CD4-positive, alpha-beta T cell (primary cell): ENCODE measurements around the gene LTBP4. TPM values are rescaled to one million over a fixed set of nuclear protein-coding genes. Genes with fewer than 3 reads are reported as not detected.
A peak's percentile ranks its signal among the peaks of the same experiment; 100 is the strongest.

Experiments used
- ATAC-seq: fragments of 200-7000 bp; cut with Tn5 transposase; one replicate; pipeline ENCODE4 v1.10.0; 2022; ENCODE audit warnings: mild to moderate bottlenecking; ENCODE audit not compliant: poor library complexity
- CTCF ChIA-PET: fragments of 350-600 bp; sonication (Branson Sonifier 250); formaldehyde crosslinking; loops from one replicate; lab custom pipeline; 2021; ENCODE audit warnings: antibody characterized with exemption, inconsistent platforms; lab: Charles Lee
- POLR2A ChIA-PET: fragments of 350-600 bp; sonication (Branson Sonifier 250); formaldehyde crosslinking; loops from one replicate; lab custom pipeline; 2021; ENCODE audit warnings: antibody characterized with exemption, inconsistent platforms; lab: Charles Lee
- DNase-seq, 14 experiments: peaks; one replicate each; pipeline ENCODE4 v3.0.0-alpha.2; 2013 to 2020; ENCODE audit warnings: mixed read lengths in 2 of 14
- H3K27ac ChIP-seq, 2 donors: one replicate each; pipeline versions ENCODE4 v1.5.1 to v1.7.0; 2013; ENCODE audit warnings: low read length in 2 of 2, low read depth in 1 of 2, mild to moderate bottlenecking in 1 of 2
- H3K27me3 ChIP-seq, 2 experiments: 1 replicate in 1 of 2; 2 replicates in 1 of 2; pipeline versions ENCODE4 v1.6.1 to v1.7.0; 2013; ENCODE audit warnings: low read length in 2 of 2, control low read depth in 1 of 2, mild to moderate bottlenecking in 1 of 2, moderate library complexity in 1 of 2; ENCODE audit not compliant: insufficient read depth in 2 of 2, control insufficient read depth in 1 of 2
- H3K36me3 ChIP-seq: one replicate; pipeline ENCODE4 v1.6.1; 2013; ENCODE audit warnings: low read length, control low read depth; ENCODE audit not compliant: insufficient read depth
- H3K4me1 ChIP-seq: one replicate; pipeline ENCODE4 v1.6.1; 2013; ENCODE audit warnings: low read length, control low read depth; ENCODE audit not compliant: insufficient read depth
- H3K4me3 ChIP-seq: one replicate; pipeline ENCODE4 v1.5.1; 2013; ENCODE audit warnings: mild to moderate bottlenecking, low read length, moderate library complexity
- H3K9me3 ChIP-seq, 2 experiments: 1 replicate in 1 of 2; 2 replicates in 1 of 2; pipeline versions ENCODE4 v1.6.1 to v1.7.0; 2013; ENCODE audit warnings: low read length in 2 of 2, mild to moderate bottlenecking in 2 of 2, control low read depth in 1 of 2, moderate library complexity in 1 of 2; ENCODE audit not compliant: control insufficient read depth in 1 of 2, insufficient read depth in 1 of 2
- H3K27ac Mint-ChIP-seq: one replicate; pipeline ENCODE4 v1.8.0; 2020; ENCODE audit warnings: mixed read lengths
- H3K27me3 Mint-ChIP-seq: one replicate; pipeline ENCODE4 v1.8.0; 2021; ENCODE audit warnings: mixed read lengths
- H3K36me3 Mint-ChIP-seq: one replicate; pipeline ENCODE4 v1.8.0; 2021; ENCODE audit warnings: low read depth, mixed read lengths
- H3K4me1 Mint-ChIP-seq: one replicate; pipeline ENCODE4 v1.8.0; 2021; ENCODE audit warnings: low read depth, mixed read lengths
- H3K4me3 Mint-ChIP-seq: one replicate; pipeline ENCODE4 v1.8.0; 2020; ENCODE audit warnings: mild to moderate bottlenecking, mixed read lengths
- H3K9me3 Mint-ChIP-seq: one replicate; pipeline ENCODE4 v1.8.0; 2020; ENCODE audit warnings: mixed read lengths
- CTCF ChIP-seq: fragments of 200-600 bp; IDR thresholded peaks from one replicate; pipeline ENCODE4 v1.8.0; 2022; ENCODE audit warnings: antibody characterized with exemption, mild to moderate bottlenecking
- intact Hi-C, 2 experiments: fragments of 100-400 bp; cut with DNase I in 1 of 2; cut with micrococcal nuclease in 1 of 2; formaldehyde crosslinking; loops; one replicate each; pipeline versions ENCODE4 v1.15.1 to v1.9.0; 2023 to 2025; cut with DNase I, micrococcal nuclease
- total RNA-seq, 174 experiments: library from RNA in 2 of 174; stranded (reverse) in 2 of 174; gene quantifications; one replicate each; pipeline ENCODE4 v1.2.3 and lab custom pipeline; 2021 to 2026

Gene LTBP4
- total RNA-seq, 2 experiments from 2014 or later: 116 to 134 TPM

GRCh38 chr19:40625406-40626120, 24.4 kb downstream of the LTBP4 start:
- Histone ChIP-seq H3K4me1 (no peaks in the 10 kb centered on the region), H3K9me3 (no peaks in the 10 kb centered on the region), H3K4me3 (no peak overlapping the region), H3K36me3 (peaks cover 44% of the 10 kb centered on the region), H3K27ac (no peak overlapping the region), H3K27me3 (no peaks in the 10 kb centered on the region)
- no peak for DNase-seq
- Mint-ChIP-seq H3K27me3 (no peaks in the 10 kb centered on the region), H3K4me3 (no peak overlapping the region), H3K9me3 (no peaks in the 10 kb centered on the region), H3K27ac (peak overlapping the region; percentile 57), H3K36me3 (peaks cover 55% of the 10 kb centered on the region), H3K4me1 (peaks cover 9% of the 10 kb centered on the region)
- ChIA-PET POLR2A (interaction anchor here (0.6 kb wide), 1 partner anchor 81 kb away, joined by 3 read pairs; no protein-coding TSS in a partner anchor), CTCF (interaction anchor here (1.2 kb wide), 1 partner anchor 603 kb away, joined by 3 read pairs; no protein-coding TSS in a partner anchor)
- ATAC-seq: no peak
- no peak for TF ChIP-seq CTCF
- intact Hi-C loops: no loop called here

- H3K27ac Mint-ChIP-seq: no peak overlapping the region
- no peak for DNase-seq
- ChIA-PET CTCF (no interaction called here), POLR2A (no interaction called here)
- H3K9me3 Mint-ChIP-seq: no peaks in the 10 kb centered on the region
- no peak for TF ChIP-seq CTCF
- Histone ChIP-seq H3K27me3 (no peaks in the 10 kb centered on the region), H3K4me3 (no peak overlapping the region), H3K27ac (no peak overlapping the region), H3K9me3 (no peaks in the 10 kb centered on the region), H3K4me1 (no peaks in the 10 kb centered on the region), H3K36me3 (peaks cover 35% of the 10 kb centered on the region)
- intact Hi-C loops: no loop called here
- H3K27me3 Mint-ChIP-seq: no peaks in the 10 kb centered on the region
- no peak overlapping the region for H3K4me3 Mint-ChIP-seq
- peaks cover 46% of the 10 kb centered on the region for H3K36me3 Mint-ChIP-seq
- no peak for ATAC-seq
- peaks cover 10% of the 10 kb centered on the region for H3K4me1 Mint-ChIP-seq
These were observed 25.7 kb downstream of the LTBP4 start for GRCh38 chr19:40626918-40627317.

- Mint-ChIP-seq H3K9me3 (no peaks in the 10 kb centered on the region), H3K36me3 (peaks cover 41% of the 10 kb centered on the region), H3K4me1 (peaks cover 10% of the 10 kb centered on the region), H3K27me3 (no peaks in the 10 kb centered on the region), H3K27ac (no peak overlapping the region), H3K4me3 (no peak overlapping the region)
- H3K4me1 ChIP-seq: no peaks in the 10 kb centered on the region
- ChIA-PET POLR2A (no interaction called here), CTCF (no interaction called here)
- H3K27me3 ChIP-seq: no peaks in the 10 kb centered on the region
- H3K4me3 ChIP-seq: no peak overlapping the region
- H3K9me3 ChIP-seq: no peaks in the 10 kb centered on the region
- no peak for DNase-seq
- intact Hi-C loops: no loop called here
- no peak overlapping the region for H3K27ac ChIP-seq
- no peak for ATAC-seq
- TF ChIP-seq CTCF: no peak
- peaks cover 28% of the 10 kb centered on the region for H3K36me3 ChIP-seq
These were observed 26.5 kb downstream of the LTBP4 start for GRCh38 chr19:40627486-40628279.
